Left ventricle myocardium inferior (tissue), 1 donor: ENCODE measurements around the gene ESRRA. TPM values are rescaled to one million over a fixed set of nuclear protein-coding genes. Genes with fewer than 3 reads are reported as not detected.

ENCODE experiments used
- DNase-seq: peaks from one replicate; pipeline ENCODE4 v3.0.0-alpha.2; 2020
- H3K27ac ChIP-seq: fragments of 200-600 bp; replicated peaks from 2 replicates; pipeline ENCODE4 v1.8.0; 2021
- H3K27me3 ChIP-seq: fragments of 200-600 bp; 2 replicates; pipeline ENCODE4 v1.8.0; 2021; ENCODE audit warnings: low read depth
- H3K36me3 ChIP-seq: fragments of 200-600 bp; 2 replicates; pipeline ENCODE4 v1.8.0; 2021
- H3K4me1 ChIP-seq: fragments of 200-600 bp; 2 replicates; pipeline ENCODE4 v1.8.0; 2021
- H3K4me3 ChIP-seq: fragments of 200-600 bp; 2 replicates; pipeline ENCODE4 v1.8.0; 2021; ENCODE audit warnings: mild to moderate bottlenecking, moderate library complexity
- H3K9me3 ChIP-seq: fragments of 200-600 bp; replicated peaks from 2 replicates; pipeline ENCODE4 v1.8.0; 2021
- intact Hi-C: fragments of 100-400 bp; cut with micrococcal nuclease; formaldehyde crosslinking; loops from one replicate; pipeline ENCODE4 v1.11.0; 2022
- total RNA-seq: library from RNA; stranded (reverse); fragmentation: NEBNext Ultra II Directional; extraction: Animal tissue kit (Norgen Biotek cat#: 25700); gene quantifications from one replicate; pipeline ENCODE4 v1.2.1, GENCODE V29; 2021
- TF ChIP-seq, protein P1 (sequence below): fragments of 200-600 bp; IDR thresholded peaks from 2 replicates; pipeline ENCODE4 v1.8.0; 2021; ENCODE audit warnings: antibody characterized with exemption, mild to moderate bottlenecking, borderline replicate concordance
- donor health status: DM: no; HTN: yes; CAD: no; lungs with severe emphysema.

ESRRA gene
- total RNA-seq, 1 donor from 2014 or later: 213 TPM

DNA sequence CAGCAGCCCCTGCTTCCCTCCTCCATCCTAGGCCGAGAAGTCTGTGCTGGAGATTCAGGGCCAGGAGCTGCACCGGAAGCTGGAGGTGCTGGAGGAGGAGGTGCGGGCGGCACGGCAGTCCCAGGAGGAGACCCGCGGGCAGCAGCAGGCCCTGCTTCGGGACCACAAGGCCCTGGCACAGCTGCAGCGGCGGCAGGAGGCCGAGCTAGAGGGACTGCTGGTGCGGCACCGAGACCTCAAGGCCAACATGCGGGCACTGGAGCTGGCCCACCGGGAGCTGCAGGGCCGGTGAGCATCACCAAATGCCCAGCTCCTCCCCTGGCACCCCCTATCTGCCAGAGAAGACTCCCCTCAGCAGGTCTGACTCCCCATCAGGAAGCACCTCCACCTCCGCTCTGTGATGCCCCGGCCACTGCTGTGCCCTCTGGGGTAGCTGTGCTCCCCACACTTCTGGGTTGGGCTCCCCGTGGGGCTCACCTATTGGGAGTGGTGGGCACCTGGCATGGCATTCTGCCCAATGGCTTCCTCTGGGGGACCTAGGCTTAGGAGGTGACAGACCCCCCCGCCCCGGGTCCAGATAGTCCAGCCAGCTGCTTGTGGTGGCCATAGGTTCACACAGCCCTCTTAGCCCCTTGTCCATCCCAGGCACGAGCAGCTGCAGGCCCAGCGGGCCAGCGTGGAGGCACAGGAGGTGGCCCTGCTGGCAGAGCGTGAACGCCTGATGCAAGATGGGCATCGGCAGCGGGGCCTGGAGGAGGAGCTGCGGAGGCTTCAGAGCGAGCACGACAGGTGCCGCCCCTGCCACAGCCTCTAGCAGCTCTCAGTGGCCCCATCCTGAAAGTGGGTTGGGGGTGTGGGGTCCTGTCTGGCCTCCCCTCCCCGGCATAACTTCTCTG is 47.0 kb downstream of the ESRRA start:
- Histone ChIP-seq H3K4me1 (peaks cover 18% of the 10 kb centered on the region), H3K9me3 (no peaks in the 10 kb centered on the region), H3K27ac (no peak overlapping the region), H3K27me3 (no peaks in the 10 kb centered on the region), H3K4me3 (no peak overlapping the region), H3K36me3 (no peaks in the 10 kb centered on the region)
- TF ChIP-seq, protein P1, sequence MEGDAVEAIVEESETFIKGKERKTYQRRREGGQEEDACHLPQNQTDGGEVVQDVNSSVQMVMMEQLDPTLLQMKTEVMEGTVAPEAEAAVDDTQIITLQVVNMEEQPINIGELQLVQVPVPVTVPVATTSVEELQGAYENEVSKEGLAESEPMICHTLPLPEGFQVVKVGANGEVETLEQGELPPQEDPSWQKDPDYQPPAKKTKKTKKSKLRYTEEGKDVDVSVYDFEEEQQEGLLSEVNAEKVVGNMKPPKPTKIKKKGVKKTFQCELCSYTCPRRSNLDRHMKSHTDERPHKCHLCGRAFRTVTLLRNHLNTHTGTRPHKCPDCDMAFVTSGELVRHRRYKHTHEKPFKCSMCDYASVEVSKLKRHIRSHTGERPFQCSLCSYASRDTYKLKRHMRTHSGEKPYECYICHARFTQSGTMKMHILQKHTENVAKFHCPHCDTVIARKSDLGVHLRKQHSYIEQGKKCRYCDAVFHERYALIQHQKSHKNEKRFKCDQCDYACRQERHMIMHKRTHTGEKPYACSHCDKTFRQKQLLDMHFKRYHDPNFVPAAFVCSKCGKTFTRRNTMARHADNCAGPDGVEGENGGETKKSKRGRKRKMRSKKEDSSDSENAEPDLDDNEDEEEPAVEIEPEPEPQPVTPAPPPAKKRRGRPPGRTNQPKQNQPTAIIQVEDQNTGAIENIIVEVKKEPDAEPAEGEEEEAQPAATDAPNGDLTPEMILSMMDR: no peak
- DNase-seq: no peak
- intact Hi-C loops: no loop called here

DNA sequence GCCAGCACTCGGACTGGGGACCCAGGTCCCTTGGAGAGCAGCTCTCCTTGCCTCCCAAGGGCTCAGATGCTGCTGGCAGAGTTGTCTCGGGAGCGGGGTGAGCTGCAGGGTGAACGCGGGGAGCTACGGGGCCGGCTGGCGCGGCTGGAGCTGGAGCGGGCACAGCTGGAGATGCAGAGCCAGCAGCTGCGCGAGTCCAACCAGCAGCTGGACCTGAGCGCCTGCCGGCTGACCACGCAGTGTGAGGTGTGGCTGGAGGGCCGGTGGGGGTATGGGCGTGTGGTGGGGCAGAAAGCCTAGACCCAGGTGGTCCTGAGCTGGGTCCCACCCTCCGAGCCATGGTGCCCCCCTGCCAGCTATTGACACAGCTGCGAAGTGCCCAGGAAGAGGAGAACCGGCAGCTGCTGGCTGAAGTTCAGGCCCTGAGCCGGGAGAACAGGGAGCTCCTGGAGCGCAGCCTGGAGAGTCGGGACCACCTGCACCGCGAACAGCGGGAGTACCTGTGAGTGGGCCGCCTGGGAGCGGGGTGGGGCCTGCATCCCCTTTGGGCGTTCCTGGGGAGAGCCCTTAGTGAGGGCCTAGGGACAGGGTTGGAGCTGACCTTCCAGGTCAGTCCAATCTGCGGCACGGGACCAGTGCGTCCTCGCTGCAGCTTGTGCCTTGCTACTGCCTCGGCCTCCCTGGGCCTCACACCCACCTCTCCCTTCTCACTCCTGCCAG is 47.8 kb downstream of the ESRRA start:
- H3K36me3 ChIP-seq: no peaks in the 10 kb centered on the region

DNA sequence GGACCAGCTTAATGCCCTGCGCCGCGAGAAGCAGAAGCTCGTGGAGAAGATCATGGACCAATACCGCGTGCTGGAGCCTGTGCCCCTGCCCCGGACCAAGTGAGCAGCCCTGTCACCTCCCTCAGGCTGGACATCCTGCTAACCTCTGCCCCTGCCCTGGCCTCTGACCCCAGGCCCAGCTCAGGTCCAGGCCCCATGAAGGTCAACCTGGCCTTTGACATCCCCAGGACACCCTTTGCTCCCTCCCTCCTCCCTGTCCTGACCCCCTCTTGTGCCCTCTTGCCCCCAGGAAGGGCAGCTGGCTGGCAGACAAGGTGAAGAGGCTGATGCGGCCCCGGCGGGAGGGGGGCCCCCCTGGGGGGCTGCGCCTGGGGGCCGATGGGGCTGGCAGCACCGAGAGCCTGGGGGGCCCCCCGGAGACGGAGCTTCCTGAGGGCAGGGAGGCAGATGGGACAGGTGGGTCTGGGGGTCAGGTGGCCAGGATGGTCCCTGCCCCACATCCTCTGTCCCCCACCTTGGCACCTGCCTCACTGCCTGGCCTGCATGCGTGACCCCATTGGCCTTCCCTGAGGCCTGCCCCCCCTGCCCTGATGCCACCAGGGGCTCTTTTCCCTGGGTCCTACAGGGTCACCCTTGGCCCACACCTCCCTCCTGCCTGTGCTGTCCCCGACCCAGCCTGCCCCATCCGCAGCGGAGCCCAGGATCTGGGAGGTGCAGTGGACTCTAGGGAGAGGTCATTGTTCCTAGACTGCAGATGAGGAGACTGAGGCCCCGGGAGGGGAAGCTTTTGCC is 48.6 kb downstream of the ESRRA start:
- no peaks in the 10 kb centered on the region for H3K27me3 ChIP-seq
- H3K9me3 ChIP-seq: no peaks in the 10 kb centered on the region
- H3K27ac ChIP-seq: no peak overlapping the region
- TF ChIP-seq, protein P1: no peak
- H3K36me3 ChIP-seq: no peaks in the 10 kb centered on the region
- H3K4me3 ChIP-seq: no peak overlapping the region
- peaks cover 33% of the 10 kb centered on the region for H3K4me1 ChIP-seq
- intact Hi-C loops: no loop called here
- no peak for DNase-seq

More for the DNA sequence above, 47.8 kb downstream of the ESRRA start:
- intact Hi-C loops: no loop called here
- TF ChIP-seq, protein P1: no peak
- H3K27ac ChIP-seq: no peak overlapping the region
- DNase-seq: no peak
- H3K27me3 ChIP-seq: no peaks in the 10 kb centered on the region
- H3K9me3 ChIP-seq: no peaks in the 10 kb centered on the region
- H3K4me3 ChIP-seq: no peak overlapping the region
- peaks cover 26% of the 10 kb centered on the region for H3K4me1 ChIP-seq

DNA sequence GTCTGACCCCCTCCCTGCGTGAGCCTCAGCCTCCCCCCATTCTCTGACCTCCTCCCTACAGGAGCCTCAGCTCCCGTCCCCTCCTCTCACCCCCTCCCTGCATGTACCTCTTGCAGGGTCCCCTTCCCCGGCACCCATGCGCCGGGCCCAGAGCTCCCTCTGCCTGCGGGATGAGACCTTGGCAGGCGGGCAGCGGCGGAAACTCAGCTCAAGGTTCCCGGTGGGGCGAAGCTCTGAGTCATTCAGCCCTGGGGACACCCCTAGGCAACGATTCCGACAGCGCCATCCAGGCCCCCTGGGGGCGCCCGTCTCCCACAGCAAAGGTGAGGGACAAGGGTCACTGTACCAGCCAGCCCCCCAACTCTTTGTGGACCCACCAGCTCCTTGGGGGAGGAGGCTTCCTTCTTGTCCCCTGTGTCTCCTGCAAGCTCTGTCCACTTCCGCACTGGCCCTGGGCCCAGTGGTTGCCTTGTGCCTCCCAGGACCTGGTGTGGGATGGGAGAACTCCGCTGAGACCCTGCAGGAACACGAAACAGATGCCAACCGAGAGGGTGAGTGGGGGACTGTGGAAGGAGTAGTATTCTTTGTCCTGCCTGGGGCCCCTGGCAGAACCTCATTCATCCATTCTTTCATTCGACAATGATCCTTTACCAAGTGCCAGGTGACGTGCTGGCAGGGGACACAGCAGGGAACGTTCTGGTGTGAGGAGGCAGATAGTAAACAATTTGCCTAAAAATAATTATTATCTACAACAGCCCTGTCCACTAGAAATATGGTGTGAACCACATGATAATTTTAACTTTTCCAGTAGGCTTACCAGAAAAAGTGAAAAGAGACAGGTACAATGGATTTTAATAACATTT is 50.0 kb downstream of the ESRRA start:
- peak; percentile 77 for DNase-seq
- Histone ChIP-seq H3K4me3 (peak overlapping the region; percentile 60), H3K4me1 (peaks cover 45% of the 10 kb centered on the region), H3K27ac (peak overlapping the region; percentile 81), H3K9me3 (no peaks in the 10 kb centered on the region), H3K36me3 (peaks cover under 1% of the 10 kb centered on the region), H3K27me3 (no peaks in the 10 kb centered on the region)
- TF ChIP-seq, protein P1: peak; percentile 75
- intact Hi-C loops: no loop called here
